Measurements from ENCODE around the gene CNN3. TPM values are rescaled to one million over a fixed set of nuclear protein-coding genes. Genes with fewer than 3 reads are reported as not detected.

The CNN3 gene
- total RNA-seq, 3 donors from 2014 or later, result 146 to 330 (median 195) TPM

- H3K36me3 ChIP-seq, result no peaks in the 10 kb centered on the region
- intact Hi-C loops (cut with DNase I; ENCODE audit: low total_unique reads), result no loop called here
- TF ChIP-seq CTCF (IDR thresholded peaks at IDR 0.05) (no peak), POLR2A (IDR thresholded peaks at IDR 0.05) (no peak), POLR2AphosphoS5 (IDR thresholded peaks at IDR 0.05) (no peak)
- H3K27me3 ChIP-seq, result no peaks in the 10 kb centered on the region
- no peak overlapping the region for H3K4me3 ChIP-seq
- H3K4me1 ChIP-seq, result no peaks in the 10 kb centered on the region
- H3K27ac ChIP-seq, result no peak overlapping the region
- no peak for DNase-seq (ENCODE audit: low spot score in 2 of 2)
- H3K9me3 ChIP-seq, result no peaks in the 10 kb centered on the region
Observed at GRCh38 chr1:94907136-94907535, 19.8 kb downstream of the CNN3 start.

GRCh38 chr1:94906382-94906781 is 20.5 kb downstream of the CNN3 start:
- no peaks in the 10 kb centered on the region for H3K9me3 ChIP-seq
- intact Hi-C loops (cut with DNase I; ENCODE audit: low total_unique reads), result no loop called here
- H3K27me3 ChIP-seq, result no peaks in the 10 kb centered on the region
- H3K4me1 ChIP-seq, result no peaks in the 10 kb centered on the region
- no peak for TF ChIP-seq POLR2A (IDR thresholded peaks at IDR 0.05)
- no peak for TF ChIP-seq CTCF (IDR thresholded peaks at IDR 0.05)
- TF ChIP-seq POLR2AphosphoS5 (IDR thresholded peaks at IDR 0.05), result no peak
- no peak overlapping the region for H3K4me3 ChIP-seq
- H3K27ac ChIP-seq, result no peak overlapping the region
- no peak for DNase-seq (ENCODE audit: low spot score in 2 of 2)
- no peaks in the 10 kb centered on the region for H3K36me3 ChIP-seq

- intact Hi-C loops (cut with DNase I; ENCODE audit: low total_unique reads), result no loop called here
- no peak for TF ChIP-seq POLR2A (IDR thresholded peaks at IDR 0.05)
- TF ChIP-seq CTCF (IDR thresholded peaks at IDR 0.05), result no peak
- TF ChIP-seq POLR2AphosphoS5 (IDR thresholded peaks at IDR 0.05), result no peak
- no peaks in the 10 kb centered on the region for H3K27me3 ChIP-seq
- peaks cover 0 to under 1% of the 10 kb centered on the region in 2 donors for H3K4me1 ChIP-seq
- H3K4me3 ChIP-seq, result no peak overlapping the region
- H3K27ac ChIP-seq, result peak overlapping the region in 1 of 2 donors; percentile 25
- no peaks in the 10 kb centered on the region for H3K9me3 ChIP-seq
- DNase-seq (ENCODE audit: low spot score in 2 of 2), result no peak
- H3K36me3 ChIP-seq, result no peaks in the 10 kb centered on the region
Observed at GRCh38 chr1:94905207-94905606, 21.7 kb downstream of the CNN3 start.

GRCh38 chr1:94903280-94904009 is 23.5 kb downstream of the CNN3 start:
- Histone ChIP-seq H3K4me3 (no peak overlapping the region), H3K27me3 (no peaks in the 10 kb centered on the region), H3K9me3 (no peaks in the 10 kb centered on the region), H3K36me3 (no peaks in the 10 kb centered on the region), H3K27ac (peak overlapping the region in 1 of 2 donors; percentile 25), H3K4me1 (peaks cover 0 to 11% of the 10 kb centered on the region in 2 donors)
- no peak for DNase-seq (ENCODE audit: low spot score in 2 of 2)
- no peak for TF ChIP-seq POLR2A (IDR thresholded peaks at IDR 0.05)
- TF ChIP-seq CTCF (IDR thresholded peaks at IDR 0.05), result no peak
- TF ChIP-seq POLR2AphosphoS5 (IDR thresholded peaks at IDR 0.05), result no peak
- intact Hi-C loops (cut with DNase I; ENCODE audit: low total_unique reads), result no loop called here

GRCh38 chr1:94901841-94902240 is 25.1 kb downstream of the CNN3 start:
- Histone ChIP-seq H3K9me3 (no peaks in the 10 kb centered on the region), H3K27me3 (no peaks in the 10 kb centered on the region), H3K36me3 (peaks cover 7% of the 10 kb centered on the region), H3K27ac (no peak overlapping the region), H3K4me3 (no peak overlapping the region), H3K4me1 (peaks cover 0 to 11% of the 10 kb centered on the region in 2 donors)
- no peak for TF ChIP-seq POLR2AphosphoS5 (IDR thresholded peaks at IDR 0.05)
- DNase-seq (ENCODE audit: low spot score in 2 of 2), result no peak
- intact Hi-C loops (cut with DNase I; ENCODE audit: low total_unique reads), result no loop called here

Data from breast epithelium (tissue), 4 donors.